Stimulated activated CD4-positive, alpha-beta T cell treated with anti-CD3 and anti-CD28 coated beads, Interleukin-15, amount 100 ng/mL, for 48 hours (primary cell): ENCODE results near the gene HECTD4.
"Not testable (repeated sequence)": the region's sequence is repeated elsewhere in the genome, so short reads cannot be mapped to it uniquely, and the experiment has no call there.

Experiments used
- DNase-seq, 2 donors: peaks; one replicate each; pipeline ENCODE4 v3.0.0-alpha.2; 2020; ENCODE audit warnings: low read depth in 2 of 2

Gene HECTD4

DNA sequence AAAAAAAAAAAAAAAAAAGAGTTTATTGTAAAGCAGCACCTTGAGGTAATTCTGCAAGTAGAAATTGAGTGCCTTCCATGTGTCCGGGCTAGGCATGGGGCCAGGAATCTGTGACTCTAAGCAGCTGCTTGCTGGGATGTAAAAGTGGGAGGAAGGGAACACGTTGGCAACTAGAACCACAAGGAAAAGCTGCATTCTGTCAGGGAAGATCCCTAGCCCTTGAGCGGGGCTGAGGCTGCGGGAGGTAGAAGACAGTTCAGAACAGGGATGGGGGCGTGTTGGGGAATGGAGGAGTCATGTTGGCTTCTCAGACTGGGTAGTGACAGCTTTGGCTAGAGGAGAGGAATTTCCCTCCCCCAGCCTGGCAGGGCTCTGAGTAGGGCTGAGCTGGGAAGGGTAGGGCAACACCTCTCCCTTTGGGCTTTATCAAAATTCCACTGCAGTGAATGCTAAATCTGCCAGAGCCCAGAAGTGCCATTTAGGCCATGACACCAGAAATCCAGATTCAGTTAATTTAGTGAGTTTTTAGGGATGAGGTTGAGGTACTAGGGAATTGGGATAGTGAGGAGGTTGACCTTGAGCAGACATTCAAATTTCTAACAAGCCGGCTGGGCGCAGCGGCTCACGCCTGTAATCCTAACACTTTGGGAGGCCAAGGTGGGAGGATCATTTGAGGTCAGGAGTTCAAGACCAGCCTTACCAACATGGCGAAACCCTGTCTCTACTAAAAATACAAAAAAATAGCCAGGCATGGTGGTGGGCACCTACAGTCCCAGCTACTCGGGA, 260.3 kb downstream of the HECTD4 start:
- DNase-seq: no peak

- DNase-seq: no peak
These were observed 264.5 kb downstream of the HECTD4 start for GRCh38 chr12:112117685-112118084.

DNA sequence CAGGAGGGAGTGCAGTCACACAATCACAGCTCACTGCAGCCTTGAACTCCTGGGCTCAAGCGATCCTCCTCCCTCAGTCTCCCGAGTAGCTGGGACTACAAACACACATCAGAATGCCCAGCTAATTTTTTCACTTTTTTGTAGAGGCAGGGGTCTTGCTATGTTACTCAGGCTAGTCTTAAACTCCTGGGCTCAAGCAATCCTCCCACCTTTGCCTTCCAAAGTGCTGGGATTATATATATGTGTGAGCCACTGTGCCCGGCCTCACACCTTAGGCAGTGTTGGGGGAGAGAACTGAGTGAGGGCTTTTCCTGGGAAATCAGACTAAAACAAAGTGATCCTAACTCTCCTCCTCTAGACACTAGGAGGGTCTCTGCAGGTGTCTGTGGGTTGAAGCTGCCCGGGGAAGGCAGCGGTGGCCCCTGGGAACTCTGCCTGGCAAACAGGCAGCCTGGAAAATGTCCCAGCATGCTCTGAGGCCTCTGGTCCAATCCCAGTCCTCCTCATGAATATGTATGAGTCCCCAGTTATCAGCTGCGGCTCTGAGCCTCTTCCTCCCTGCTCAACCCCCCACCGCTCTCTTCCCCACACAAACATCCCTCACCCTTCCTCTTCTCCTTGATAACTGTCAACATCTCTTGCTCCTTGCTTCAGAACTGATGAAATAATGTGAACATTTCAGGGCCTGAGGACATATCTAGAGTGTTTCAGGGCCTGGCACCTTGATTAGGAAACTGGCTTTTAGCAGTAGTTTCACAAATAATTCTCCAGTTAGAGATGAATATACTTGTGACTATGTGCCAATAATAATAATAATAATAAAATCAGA, 265.8 kb downstream of the HECTD4 start:
- DNase-seq: no peak

DNA sequence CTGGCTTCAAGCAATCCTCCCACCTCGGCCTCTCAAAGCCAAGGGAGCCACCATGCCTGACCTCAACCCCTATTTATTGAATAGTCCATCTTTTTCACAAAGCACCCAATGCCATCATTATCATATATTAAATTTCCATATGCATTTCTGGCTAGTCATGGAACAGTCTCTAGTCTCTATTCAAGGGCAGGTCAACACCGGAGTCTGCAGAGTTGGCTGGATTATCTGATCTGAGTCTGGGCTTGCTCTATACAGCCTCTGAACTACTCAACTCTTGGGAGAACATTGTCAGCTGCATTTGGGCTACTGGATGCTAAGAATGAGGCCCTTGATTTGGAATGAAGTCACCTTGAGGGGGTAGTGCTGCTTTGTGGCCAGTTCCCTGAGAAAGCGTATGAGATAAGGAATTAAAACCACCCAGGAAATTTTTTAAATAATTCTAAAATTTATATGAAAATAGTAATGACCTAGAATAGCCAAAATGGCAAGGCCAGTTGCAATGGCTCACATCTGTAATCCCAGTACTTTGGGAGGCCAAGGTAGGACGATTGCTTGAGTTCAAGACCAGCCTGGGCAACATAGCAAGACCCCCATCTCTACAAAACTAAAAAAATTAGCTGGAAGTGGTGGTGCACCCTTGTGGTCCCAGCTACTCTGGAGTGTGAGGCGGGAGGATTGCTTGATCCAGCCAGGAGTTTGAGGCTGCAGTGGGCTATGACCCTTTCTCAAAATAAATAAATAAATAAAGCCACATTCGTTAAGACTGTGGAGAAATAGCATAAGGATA, 266.8 kb downstream of the HECTD4 start:
- DNase-seq: no peak

GRCh38 chr12:112112409-112113133, 269.7 kb downstream of the HECTD4 start:
- DNase-seq: no peak

DNA sequence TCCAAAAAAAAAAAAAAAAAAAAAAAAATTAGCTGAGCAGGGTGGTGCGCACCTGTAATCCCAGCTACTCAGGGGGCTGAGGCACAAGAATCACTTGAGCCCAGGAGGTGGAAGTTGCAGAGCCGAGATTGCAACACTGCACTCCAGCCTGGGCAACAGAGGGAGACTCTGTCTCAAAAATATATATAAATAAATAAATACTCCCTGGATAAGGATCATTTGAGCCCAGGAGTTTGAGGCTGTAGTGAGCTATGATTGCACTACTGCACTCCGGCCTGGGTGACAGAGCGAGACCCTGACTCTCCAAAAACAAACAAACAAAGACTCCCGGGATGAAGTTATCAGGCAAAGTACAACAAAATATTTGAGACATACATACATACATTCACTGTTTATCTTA, 270.3 kb downstream of the HECTD4 start:
- DNase-seq: no peak

DNA sequence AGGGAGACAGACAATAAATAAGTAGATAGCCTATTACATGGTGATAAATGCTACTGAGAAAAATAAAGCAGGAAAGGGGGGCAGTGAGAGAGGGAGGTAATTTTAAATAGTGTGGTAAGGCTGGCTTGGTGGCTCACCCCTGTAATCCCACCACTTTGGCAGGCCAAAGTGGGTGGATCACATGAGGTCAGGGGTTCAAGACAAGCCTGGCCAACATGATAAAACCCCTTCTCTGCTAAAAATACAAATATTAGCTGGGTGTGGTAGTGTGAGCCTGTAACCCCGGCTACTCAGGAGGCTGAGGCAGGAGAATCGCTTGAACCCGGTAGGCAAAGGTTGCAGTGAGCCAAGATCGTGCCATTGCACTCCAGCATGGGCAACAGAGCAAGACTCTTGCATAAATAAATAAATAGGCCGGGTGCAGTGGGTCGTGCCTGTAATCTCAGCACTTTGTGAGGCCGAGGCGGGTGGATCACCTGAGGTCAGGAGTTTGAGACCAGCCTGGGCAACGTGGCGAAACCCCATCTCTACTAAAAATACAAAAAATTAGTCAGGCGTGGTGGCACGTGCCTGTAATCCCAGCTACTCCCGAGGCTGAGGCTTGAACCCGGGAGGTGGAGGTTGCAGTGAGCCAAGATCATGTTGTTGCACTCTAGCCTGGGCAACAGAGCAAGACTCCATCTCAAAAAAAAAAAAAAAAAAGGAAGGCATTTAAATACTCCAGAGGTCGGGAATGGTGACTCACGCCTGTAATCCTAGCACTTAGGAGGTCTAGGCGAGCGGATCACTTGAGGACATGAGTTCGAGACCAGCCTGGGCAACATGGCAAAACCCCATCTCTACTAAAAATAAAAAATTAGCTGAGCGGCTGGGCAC, 271.2 kb downstream of the HECTD4 start:
- not testable (repeated sequence) for DNase-seq
